Progenitor cell of endocrine pancreas (in vitro differentiated cells): Measurements from ENCODE around the gene RASSF1. TPM values are rescaled to one million over a fixed set of nuclear protein-coding genes. Genes with fewer than 3 reads are reported as not detected.

ENCODE experiments used
- DNase-seq: peaks from one replicate; pipeline ENCODE4 v3.0.0; 2021; ENCODE audit warnings: low spot score; ENCODE audit not compliant: unreplicated experiment
- H3K27ac Mint-ChIP-seq: 2 replicates; pipeline ENCODE4 v1.8.0; 2021; ENCODE audit warnings: mild to moderate bottlenecking, moderate library complexity, mixed read lengths
- H3K27me3 Mint-ChIP-seq: 2 replicates; pipeline ENCODE4 v1.8.0; 2021; ENCODE audit warnings: mixed read lengths
- H3K36me3 Mint-ChIP-seq: 2 replicates; pipeline ENCODE4 v1.8.0; 2022; ENCODE audit warnings: mixed read lengths; ENCODE audit not compliant: insufficient read depth
- H3K4me1 Mint-ChIP-seq: 2 replicates; pipeline ENCODE4 v1.8.0; 2021; ENCODE audit warnings: low read depth, mixed read lengths
- H3K4me3 Mint-ChIP-seq: 2 replicates; pipeline ENCODE4 v1.8.0; 2021; ENCODE audit warnings: low read depth, mild to moderate bottlenecking, moderate library complexity, mixed read lengths
- H3K9me3 Mint-ChIP-seq: 2 replicates; pipeline ENCODE4 v1.8.0; 2021; ENCODE audit warnings: low read depth, mixed read lengths
- total RNA-seq: library from RNA; stranded (reverse); gene quantifications from 2 replicates; pipeline ENCODE4 v1.2.1, GENCODE V29; 2021
- TF ChIP-seq, protein P1 (sequence below): fragments of 200-600 bp; sonication (generic); IDR thresholded peaks from one replicate; pipeline ENCODE4 v1.5.0; 2021; ENCODE audit warnings: antibody characterized with exemption, mild to moderate bottlenecking; ENCODE audit not compliant: unreplicated experiment

Gene RASSF1
- total RNA-seq, 1 donor from 2014 or later, result 11.7 TPM

- no peaks in the 10 kb centered on the region for H3K36me3 Mint-ChIP-seq
- peaks cover 3% of the 10 kb centered on the region for H3K27me3 Mint-ChIP-seq
- no peaks in the 10 kb centered on the region for H3K9me3 Mint-ChIP-seq
- TF ChIP-seq, protein P1, sequence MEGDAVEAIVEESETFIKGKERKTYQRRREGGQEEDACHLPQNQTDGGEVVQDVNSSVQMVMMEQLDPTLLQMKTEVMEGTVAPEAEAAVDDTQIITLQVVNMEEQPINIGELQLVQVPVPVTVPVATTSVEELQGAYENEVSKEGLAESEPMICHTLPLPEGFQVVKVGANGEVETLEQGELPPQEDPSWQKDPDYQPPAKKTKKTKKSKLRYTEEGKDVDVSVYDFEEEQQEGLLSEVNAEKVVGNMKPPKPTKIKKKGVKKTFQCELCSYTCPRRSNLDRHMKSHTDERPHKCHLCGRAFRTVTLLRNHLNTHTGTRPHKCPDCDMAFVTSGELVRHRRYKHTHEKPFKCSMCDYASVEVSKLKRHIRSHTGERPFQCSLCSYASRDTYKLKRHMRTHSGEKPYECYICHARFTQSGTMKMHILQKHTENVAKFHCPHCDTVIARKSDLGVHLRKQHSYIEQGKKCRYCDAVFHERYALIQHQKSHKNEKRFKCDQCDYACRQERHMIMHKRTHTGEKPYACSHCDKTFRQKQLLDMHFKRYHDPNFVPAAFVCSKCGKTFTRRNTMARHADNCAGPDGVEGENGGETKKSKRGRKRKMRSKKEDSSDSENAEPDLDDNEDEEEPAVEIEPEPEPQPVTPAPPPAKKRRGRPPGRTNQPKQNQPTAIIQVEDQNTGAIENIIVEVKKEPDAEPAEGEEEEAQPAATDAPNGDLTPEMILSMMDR, result no peak
- no peak for DNase-seq
- no peak overlapping the region for H3K27ac Mint-ChIP-seq
- no peak overlapping the region for H3K4me3 Mint-ChIP-seq
- peaks cover 12% of the 10 kb centered on the region for H3K4me1 Mint-ChIP-seq
Observed at GRCh38 chr3:50385754-50386153, 45.1 kb upstream of the RASSF1 start.

- H3K27ac Mint-ChIP-seq, result no peak overlapping the region
- TF ChIP-seq, protein P1, result no peak
- DNase-seq, result no peak
Observed at GRCh38 chr3:50383750-50384149, 43.1 kb upstream of the RASSF1 start.

DNA sequence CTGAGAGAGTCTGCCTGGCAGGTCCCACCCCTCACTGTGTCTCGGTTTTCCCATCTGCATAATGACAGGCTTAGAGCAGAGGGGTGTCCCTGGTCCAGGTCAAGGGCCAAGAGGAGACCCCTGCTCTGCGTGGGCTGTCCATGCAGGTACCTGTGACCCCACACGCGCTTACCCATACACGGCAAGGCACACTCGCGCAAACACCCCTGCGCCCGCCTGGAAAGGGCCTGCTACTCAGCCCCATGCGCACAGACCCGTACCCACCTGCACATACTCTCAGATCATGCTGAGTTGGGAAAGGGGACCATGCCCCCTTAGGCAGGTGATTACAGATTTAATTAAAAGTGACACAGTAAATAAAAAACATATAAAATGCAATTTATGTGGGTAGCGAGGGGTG lies 42.1 kb upstream of the RASSF1 start:
- H3K4me3 Mint-ChIP-seq, result no peak overlapping the region
- peaks cover 12% of the 10 kb centered on the region for H3K4me1 Mint-ChIP-seq
- H3K36me3 Mint-ChIP-seq, result no peaks in the 10 kb centered on the region

More at GRCh38 chr3:50383750-50384149, 43.1 kb upstream of the RASSF1 start:
- H3K9me3 Mint-ChIP-seq, result no peaks in the 10 kb centered on the region
- H3K4me1 Mint-ChIP-seq, result peaks cover 12% of the 10 kb centered on the region
- H3K4me3 Mint-ChIP-seq, result no peak overlapping the region
- H3K27me3 Mint-ChIP-seq, result peaks cover 6% of the 10 kb centered on the region
- no peaks in the 10 kb centered on the region for H3K36me3 Mint-ChIP-seq

DNA sequence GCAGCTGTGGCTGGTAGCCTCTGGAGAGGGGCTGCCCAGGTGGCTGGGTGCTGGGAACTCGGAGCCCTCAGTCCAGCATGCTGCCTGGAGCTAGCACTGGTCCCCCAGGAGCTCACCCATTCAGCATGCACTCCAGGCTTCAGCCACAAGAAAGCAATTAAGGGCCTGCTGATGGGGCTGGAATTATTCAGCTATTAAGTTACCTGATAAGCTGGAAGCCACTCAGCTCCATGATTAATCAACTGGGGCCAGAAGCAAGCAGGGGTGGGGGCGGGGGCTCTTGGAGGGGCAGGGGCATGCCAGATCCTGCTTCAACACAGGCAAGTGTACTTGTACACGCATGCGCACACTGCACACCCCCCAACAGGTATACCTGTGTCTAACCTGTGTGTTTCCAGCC lies 40.7 kb upstream of the RASSF1 start:
- DNase-seq, result no peak
- peaks cover 12% of the 10 kb centered on the region for H3K4me1 Mint-ChIP-seq
- TF ChIP-seq, protein P1, result no peak
- no peaks in the 10 kb centered on the region for H3K36me3 Mint-ChIP-seq
- peaks cover 6% of the 10 kb centered on the region for H3K27me3 Mint-ChIP-seq
- H3K9me3 Mint-ChIP-seq, result no peaks in the 10 kb centered on the region
- H3K27ac Mint-ChIP-seq, result no peak overlapping the region
- no peak overlapping the region for H3K4me3 Mint-ChIP-seq

More for the DNA sequence above, 42.1 kb upstream of the RASSF1 start:
- Mint-ChIP-seq H3K27me3 (peaks cover 6% of the 10 kb centered on the region), H3K27ac (no peak overlapping the region), H3K9me3 (no peaks in the 10 kb centered on the region)
- no peak for DNase-seq
- TF ChIP-seq, protein P1, result no peak

- peaks cover 6% of the 10 kb centered on the region for H3K27me3 Mint-ChIP-seq
- no peaks in the 10 kb centered on the region for H3K36me3 Mint-ChIP-seq
- H3K9me3 Mint-ChIP-seq, result no peaks in the 10 kb centered on the region
- no peak overlapping the region for H3K27ac Mint-ChIP-seq
- H3K4me1 Mint-ChIP-seq, result peaks cover 12% of the 10 kb centered on the region
- no peak overlapping the region for H3K4me3 Mint-ChIP-seq
- no peak for DNase-seq
- TF ChIP-seq, protein P1, result no peak
Observed at GRCh38 chr3:50380405-50381085, 39.9 kb upstream of the RASSF1 start.
